GM10266 (cell line): ENCODE data around the gene TMF1.

Experiments used
- DNase-seq: peaks from one replicate; pipeline ENCODE4 v3.0.0; 2012; ENCODE audit errors: extremely low spot score
- CTCF ChIP-seq: IDR thresholded peaks from 2 replicates; pipeline ENCODE4 v1.5.1; 2012; ENCODE audit warnings: mild to moderate bottlenecking, low read depth; ENCODE audit not compliant: control insufficient read depth, insufficient read depth; ENCODE audit errors: missing control alignments

Gene TMF1

GRCh38 chr3:68987322-68987721 is 64.8 kb downstream of the TMF1 start:
- no peak for DNase-seq
- TF ChIP-seq CTCF: no peak

DNA sequence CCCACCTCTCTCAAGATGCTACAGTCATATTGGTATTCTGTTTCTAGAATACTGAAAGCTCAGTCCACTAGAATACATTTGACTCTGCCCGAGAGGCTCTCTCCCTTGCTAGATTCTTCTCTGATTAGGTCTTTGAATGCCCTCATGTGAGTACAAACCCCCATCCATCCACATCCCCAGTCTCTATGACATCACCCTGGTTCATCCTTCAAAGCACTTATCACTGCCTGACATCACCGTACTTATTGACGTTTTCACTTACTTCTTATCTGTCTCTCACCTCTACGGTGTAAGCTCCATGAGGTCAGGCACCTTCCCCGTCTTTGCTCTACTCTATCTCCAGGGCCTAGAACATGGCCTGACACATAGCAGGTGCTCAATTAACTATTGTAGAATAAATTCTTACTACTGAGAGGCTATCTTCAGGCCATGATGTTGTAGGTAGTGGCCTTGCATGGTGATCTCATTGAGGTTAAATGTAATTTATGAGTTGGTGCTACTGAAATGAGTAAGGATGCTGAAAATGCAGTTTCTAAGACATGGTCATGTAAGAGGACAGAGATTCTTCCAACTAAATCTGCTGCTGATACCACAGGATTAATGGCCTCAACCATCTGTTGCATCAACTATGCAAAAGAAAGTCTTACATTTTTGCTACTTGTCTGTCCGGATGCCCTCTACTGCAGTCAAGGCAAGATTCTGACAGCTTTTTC is 65.5 kb downstream of the TMF1 start:
- TF ChIP-seq CTCF: no peak
- DNase-seq: no peak

- TF ChIP-seq CTCF: no peak
- DNase-seq: no peak
Observed at GRCh38 chr3:68985146-68985790, 66.9 kb downstream of the TMF1 start.

DNA sequence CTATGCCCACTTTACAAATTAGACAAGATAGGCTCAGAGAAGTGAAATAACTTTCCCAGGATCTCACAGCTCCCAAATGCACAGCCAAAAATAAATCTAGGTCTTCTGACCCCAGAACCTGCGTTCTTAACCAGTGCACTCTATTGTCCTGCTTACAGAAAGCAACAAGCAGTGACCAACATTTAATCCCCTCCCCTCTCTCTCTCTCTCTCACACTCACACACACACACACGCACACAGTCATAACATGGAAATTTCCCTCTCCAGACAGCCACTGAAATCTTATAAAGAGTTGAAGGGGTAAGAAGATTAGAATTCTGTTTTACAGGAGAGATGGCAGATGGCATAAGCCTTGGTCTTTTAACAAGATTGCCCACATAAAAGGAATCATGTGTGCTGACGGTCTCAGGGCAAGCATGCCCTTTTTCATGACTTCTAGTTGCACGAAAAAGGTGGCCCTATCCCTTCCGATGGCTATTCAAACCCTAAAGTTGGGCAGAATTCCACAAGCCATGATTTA is 68.1 kb downstream of the TMF1 start:
- TF ChIP-seq CTCF: no peak
- DNase-seq: no peak

GRCh38 chr3:68977486-68978167 is 74.5 kb downstream of the TMF1 start:
- no peak for TF ChIP-seq CTCF
- DNase-seq: no peak

GRCh38 chr3:68974711-68975110 is 77.4 kb downstream of the TMF1 start:
- TF ChIP-seq CTCF: no peak
- DNase-seq: no peak
